GM20431 (cell line): ENCODE results near the gene CDC42EP4.
"Not testable (repeated sequence)": the region's sequence is repeated elsewhere in the genome, so short reads cannot be mapped to it uniquely, and the experiment has no call there.

Source experiments
- in situ Hi-C: fragments of 300-500 bp; cut with MseI, MboI; formaldehyde crosslinking; loops from one replicate; pipeline ENCODE4 v1.15.0; 2020; ENCODE audit warnings: low sequenced_read_pairs; ENCODE audit not compliant: unreplicated experiment

CDC42EP4 gene

DNA sequence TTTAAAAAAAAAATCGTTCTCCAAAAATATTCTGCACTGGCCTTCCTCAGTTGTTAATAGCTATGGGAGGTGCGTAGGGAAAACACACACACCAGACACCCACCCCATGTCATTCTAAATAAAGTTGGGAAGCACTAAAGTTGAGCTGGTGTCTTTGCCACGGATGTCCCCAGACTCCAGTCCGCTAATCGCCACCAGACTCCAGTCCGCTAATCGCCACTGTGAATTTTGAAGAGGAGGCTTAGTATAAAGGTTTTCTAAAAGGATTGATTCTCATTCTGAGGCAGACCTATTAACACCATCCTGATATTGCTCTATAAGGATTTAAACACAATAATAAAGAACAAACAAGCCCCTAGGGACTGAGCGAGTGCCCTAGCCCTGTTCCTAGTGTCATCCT is 27.4 kb downstream of the CDC42EP4 start:
- in situ Hi-C loops = no loop called here

GRCh38 chr17:73283841-73284282 is 27.9 kb downstream of the CDC42EP4 start:
- in situ Hi-C loops = no loop called here

- in situ Hi-C loops = no loop called here
Observed at GRCh38 chr17:73283250-73283649, 28.6 kb downstream of the CDC42EP4 start.

DNA sequence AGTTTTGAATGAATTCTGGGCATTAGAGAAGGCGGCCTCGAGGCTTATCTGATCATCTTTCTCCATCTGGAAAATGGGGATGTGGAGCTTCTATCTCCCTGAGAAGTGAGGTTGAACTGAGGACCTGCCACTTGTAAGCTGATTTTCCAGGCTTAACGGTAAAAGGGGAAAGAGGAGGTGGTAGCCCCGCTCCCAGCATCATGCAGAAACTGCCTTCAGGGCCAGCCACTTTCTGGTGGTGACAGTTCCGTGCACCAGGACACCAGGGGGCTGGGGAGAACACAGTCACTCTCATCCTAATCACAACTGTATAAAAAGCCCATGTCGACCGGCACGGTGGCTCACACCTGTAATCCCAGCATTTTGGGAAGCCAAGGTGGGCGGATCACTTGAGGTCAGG is 29.2 kb downstream of the CDC42EP4 start:
- in situ Hi-C loops = no loop called here

DNA sequence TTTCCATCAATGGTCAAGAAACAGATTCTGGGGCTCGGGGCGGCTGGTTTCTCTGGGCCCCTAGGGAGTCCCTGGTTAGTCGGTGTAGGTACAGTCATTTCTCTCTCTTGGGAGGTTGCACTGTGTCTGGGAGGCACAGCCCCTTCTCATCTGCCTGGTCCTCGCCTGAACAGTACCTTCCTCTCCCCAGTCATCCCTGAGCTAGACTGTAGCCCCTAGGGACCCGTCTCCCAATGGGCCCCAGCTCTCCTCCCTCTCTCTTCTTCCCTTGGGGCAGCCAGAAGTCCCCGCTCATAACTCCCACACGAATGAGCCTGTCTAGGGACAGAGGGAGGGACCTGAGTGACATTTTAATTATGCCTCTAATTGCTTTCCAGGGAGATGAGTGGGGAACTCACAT is 29.9 kb downstream of the CDC42EP4 start:
- in situ Hi-C loops = no loop called here

DNA sequence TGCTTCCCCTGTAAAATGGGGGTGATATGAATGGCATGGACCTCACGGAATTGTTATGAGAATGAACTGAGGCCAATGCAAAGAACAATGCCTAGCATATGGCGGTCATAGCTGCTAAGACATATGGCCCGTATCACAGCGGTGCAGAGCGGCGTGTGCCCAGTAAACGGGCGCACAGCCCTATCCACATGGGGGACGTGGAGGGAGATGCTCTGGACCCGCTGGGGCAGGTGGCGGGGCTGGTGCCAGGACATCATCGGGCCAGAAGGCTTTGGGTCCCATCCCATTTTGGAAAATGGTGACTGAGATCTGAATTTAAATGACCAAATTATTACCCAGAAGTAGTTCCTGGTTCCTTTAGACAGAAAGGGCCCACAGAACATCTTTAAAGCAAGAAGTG is 31.6 kb downstream of the CDC42EP4 start:
- in situ Hi-C loops = no loop called here

DNA sequence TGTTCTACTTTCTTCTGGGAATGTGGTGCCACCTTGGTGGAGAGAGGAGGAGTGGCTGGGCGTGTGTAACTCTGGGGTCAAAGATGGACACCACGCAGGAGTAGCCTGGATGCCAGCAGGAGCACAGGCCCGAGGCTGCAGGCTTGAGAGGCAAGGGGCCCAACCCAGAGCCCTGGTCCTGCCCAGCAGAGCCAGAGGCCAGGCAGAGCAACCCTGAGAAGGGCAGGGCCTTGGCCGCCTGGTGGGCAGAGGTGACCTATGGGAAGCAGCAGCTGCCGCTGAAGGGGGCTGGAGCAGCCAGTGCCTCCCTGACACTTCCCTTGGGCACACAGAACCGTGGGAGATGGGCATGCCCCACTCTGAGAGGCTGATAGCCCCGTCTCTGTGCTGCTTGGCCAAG is 32.1 kb downstream of the CDC42EP4 start:
- in situ Hi-C loops = no loop called here

DNA sequence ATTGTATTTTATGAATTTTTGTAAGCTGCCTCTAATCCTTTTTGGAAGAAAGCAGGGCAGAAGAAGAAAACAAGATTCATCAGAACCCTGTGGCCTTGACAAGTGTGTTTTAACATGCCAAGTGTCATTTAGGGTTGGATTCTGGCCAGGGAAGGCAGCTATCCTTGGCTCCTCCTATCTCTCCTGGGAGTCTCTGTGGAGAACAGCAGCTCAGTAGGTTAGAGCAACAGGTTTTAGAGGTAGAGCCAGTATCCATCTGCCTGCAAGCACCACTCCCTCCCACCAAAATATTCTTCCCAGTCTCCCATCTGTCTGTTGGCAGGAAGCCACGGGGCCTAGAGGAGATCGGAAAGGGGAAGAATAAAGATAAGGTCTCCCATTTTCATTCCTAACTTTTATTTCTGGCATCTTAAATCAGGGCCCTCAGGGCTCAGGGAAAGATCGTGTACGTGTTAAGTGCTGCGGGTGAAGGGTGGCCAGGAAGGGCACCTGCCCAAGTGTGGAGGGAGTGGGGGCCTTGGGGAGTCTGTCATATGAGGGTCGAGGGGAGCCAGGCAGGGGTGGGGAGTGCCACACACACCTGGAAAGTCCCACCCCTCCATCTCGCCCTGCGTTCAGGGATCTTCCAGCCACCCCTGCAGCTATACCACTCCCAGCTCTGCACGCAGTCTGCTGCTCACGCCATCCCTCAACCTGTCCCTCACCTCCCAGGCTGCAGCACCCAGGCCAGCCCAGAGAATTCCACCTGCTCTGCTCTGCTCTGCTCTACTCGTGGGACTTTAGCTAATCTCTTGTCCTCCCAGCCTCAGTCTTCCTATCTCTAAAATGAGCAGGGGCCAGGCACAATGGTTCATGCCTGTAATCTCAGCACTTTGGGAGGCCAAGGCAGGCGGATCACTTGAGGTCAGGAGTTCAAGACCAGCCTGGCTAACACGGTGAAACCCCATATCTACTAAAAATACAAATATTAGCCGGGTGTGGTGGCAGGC is 33.0 kb downstream of the CDC42EP4 start:
- in situ Hi-C loops = no loop called here

- in situ Hi-C loops = no loop called here
Observed at GRCh38 chr17:73278049-73278464, 33.7 kb downstream of the CDC42EP4 start.

GRCh38 chr17:73274490-73274889 is 37.3 kb downstream of the CDC42EP4 start:
- in situ Hi-C loops = no loop called here

GRCh38 chr17:73272906-73273218 is 38.9 kb downstream of the CDC42EP4 start:
- in situ Hi-C loops = no loop called here

DNA sequence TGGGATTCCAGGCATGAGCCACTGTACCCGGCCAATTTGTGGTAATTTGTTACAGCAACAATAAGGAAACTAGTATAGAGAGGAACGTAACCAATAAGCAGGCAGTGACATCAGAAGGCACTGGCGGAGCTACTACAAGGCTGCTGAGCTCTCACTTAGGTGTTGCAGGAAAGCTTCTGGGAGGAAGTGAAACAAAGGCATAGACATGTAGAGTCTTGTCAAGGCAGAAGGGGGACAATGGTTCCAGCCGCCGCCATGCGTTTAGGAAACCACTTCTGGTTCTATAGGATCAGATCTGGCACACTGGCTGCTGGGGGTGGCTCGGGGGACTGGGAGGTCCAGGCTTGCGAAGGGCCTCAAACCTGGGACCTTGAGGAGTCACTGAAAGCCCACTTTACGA is 40.7 kb downstream of the CDC42EP4 start:
- in situ Hi-C loops = no loop called here

DNA sequence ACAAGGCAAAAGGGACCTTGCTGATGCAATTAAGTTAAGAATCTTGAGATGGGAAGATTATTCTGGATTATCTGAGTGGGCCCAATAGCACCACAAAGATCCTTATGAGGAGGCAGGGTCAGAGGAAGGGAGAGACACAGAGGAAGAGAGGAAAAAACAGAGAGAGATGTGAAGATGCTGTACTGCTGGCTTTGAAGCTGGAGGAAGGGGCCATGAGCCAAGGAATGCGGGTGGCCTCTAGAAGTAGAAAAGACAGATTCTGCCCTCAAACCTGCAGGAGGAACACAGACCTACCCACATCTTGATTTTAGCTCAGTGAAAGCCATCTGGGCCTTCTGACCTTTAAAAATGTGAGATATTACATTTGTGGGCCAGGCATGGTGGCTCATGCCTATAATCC is 42.0 kb downstream of the CDC42EP4 start:
- in situ Hi-C loops = no loop called here

- in situ Hi-C loops = no loop called here
Observed at GRCh38 chr17:73269329-73269615, 42.5 kb downstream of the CDC42EP4 start.

- in situ Hi-C loops = no loop called here
Observed at GRCh38 chr17:73268582-73269328, 43.0 kb downstream of the CDC42EP4 start.

GRCh38 chr17:73267648-73268537 is 43.9 kb downstream of the CDC42EP4 start:
- in situ Hi-C loops = no loop called here

- in situ Hi-C loops = no loop called here
Observed at GRCh38 chr17:73266796-73267195, 45.0 kb downstream of the CDC42EP4 start.

DNA sequence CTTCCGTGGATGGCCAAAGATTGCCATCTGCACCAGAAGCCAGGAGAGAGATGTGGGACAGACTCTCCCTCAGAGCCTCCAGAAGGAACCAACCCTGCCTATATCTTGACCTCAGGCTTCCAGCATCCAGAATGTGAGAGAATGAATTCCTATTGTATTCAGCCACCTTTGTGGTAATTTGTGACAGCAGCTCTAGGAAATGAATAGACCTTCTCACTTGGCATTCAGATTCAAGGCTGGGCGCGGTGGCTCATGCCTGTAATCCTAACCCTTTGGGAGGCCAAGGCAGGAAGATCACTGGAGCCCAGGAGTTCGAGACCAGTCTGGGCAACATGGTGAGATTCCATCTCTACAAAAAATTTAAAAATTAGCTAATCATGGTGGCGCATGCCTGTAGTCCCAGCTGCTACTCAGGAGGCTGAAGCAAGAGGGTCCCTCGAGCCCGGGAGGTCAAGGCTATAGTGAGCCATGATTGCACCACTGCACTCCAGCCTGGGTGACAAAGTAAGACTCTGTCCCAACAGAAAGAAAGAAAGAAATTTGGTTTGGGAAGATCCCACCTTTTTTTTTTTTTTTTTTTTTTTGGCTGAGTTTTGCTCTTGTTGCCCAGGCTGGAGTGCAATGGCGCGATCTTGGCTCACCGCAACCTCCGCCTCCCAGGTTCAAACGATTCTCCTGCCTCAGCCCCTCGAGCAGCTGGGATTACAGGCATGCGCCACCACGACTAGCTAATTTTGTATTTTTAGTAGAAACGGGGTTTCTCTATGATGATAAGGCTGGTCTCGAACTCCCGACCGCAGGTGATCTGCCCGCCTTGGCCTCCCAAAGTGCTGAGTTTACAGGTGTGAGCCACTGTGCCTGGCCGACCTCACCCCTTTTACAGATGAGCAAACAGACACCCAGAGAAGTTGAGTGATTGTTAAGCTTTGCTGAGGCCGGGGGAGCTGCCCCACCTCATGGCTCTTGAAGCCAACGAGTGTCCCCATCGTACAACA is 45.9 kb downstream of the CDC42EP4 start:
- in situ Hi-C loops = no loop called here

GRCh38 chr17:73264448-73264847 is 47.4 kb downstream of the CDC42EP4 start:
- in situ Hi-C loops = not testable (repeated sequence)
